GM18526 (cell line): ENCODE measurements around the gene HLA-DOB.

Source experiments
- POLR2A ChIP-seq: IDR thresholded peaks from 3 replicates; pipeline ENCODE4 v1.6.1; 2011; ENCODE audit not compliant: insufficient read length; ENCODE audit errors: extremely low read depth

The HLA-DOB gene

DNA sequence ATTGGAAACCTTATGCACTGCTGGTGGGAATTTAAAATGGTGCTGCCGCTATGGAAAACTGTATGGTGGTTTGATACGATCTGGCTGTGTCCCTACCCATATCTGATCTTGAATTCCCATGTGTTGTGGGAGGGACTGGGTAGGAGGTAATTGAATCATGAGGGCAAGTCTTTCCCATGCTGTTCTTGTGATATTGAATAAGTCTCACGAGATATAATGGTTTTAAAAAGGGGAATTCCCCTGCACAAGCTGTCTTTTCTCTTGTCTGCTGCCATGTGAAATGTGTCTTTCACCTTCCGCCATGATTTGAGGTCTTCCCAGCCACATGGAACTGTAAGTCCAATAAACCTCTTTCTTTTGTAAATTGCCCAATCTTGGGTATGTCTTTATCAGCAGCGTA, 16.9 kb upstream of the HLA-DOB start:
- no peak for TF ChIP-seq POLR2A

DNA sequence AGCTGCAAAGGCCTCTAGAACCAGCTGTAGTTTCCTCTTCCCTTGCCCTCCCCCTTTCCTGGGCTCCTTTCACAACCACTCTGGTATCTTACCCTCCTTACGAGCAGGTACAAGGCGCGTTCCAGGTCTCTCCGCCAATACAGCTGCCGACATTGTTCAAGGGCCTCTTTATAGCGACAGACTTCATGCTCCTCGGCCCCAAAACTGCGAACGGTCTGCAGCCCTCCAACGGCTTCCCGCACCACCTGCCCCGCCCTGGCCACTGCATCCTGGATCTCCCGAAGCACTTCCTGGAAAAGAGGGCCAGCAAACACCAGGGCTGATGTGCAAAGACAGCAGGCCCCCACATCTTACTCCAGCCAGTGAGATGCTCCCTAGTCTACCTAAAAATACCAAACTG, 15.7 kb upstream of the HLA-DOB start:
- TF ChIP-seq POLR2A = no peak

DNA sequence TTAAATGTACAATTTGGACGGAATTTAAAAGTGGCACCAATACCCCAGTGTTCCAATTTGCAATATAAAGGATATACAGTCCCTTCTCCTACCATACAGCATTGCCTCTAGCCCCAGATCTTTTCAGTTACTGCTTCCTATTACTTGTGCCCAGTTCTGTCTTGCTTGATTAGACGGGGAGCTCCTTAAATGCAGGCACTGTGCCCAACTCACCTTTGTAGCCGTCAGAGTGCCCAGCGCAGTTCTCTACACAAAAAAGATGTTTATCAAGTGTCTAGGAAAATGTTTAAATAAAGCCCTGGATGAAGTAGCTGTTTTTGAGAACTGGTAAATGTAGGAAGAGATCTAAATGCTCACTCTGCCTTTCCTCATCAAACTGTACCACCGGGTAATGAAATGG, 14.1 kb upstream of the HLA-DOB start:
- TF ChIP-seq POLR2A = no peak

DNA sequence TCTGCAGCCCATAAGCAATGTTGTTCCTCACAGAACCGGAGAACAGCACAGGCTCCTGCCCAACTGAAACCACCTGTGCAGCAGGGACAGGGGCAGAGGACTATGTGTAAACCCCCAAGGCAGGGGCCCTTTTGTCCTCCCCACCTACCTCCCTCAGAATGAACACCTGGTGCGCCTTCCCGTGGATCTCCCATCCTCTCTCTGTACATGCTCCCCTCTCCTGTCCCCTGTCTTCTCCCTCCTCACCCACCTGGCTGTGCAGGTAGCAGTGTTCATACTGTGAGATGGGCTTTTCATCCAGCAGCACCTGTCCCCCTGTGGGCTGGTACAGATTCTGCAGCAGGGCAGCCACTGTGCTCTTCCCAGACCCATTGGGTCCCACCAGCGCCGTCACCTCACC, 13.2 kb upstream of the HLA-DOB start:
- no peak for TF ChIP-seq POLR2A

DNA sequence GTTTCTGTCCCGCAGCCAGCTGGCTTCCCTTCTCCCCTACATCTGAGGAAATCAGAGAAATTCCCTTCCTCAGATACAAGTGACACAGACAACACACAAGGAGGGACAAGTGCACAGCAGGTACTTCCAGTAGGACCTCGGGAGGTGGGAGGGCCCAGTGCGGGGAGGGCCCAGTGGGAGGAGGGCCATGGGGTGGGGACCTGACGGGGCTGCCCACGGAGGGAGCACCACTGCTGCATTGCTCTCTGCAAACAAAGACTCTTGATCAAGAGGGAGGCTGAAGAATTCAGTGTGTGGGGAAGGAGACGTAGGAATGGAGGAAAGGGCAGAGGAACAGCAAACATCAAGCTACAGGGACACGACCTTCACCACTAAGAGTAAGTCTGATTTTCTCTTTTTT, 12.7 kb upstream of the HLA-DOB start:
- TF ChIP-seq POLR2A = no peak

DNA sequence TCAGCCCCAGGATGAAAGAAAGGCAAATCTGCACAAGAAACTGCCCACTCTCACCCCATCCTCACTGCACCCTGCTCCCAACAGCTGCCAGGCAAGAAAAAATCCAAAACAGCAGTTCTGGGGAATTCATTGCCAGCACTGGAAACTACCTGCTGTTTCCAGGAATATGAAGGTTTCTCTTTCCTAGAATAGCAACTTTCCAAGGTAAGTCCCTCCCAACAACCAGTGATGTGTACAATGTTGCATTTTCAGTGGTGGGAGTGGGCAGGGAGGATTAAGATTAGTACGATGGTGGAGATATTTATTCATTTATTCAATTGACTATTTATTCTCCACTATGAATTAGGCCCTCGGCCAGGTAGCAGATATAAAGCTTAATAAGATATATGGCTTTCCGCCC, 10.2 kb upstream of the HLA-DOB start:
- no peak for TF ChIP-seq POLR2A

DNA sequence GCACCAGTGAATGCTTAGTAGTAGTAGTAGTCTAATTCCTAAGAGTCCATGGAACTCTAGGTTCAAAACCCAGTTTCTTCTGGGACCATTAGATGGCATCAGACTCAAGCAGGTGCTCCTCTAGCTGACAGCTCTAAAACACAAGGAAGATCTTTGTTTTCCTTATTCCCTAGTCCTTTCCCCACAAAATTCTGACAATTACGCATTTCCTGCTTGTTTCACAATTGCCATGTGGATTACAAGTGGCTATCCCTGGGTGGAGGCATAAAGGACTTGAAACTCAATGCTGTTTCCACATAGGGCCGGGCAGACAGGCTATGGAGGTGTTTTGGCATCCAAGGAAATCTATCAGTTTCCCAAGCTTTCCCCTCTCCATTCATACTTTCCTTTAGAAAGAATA, 9.2 kb upstream of the HLA-DOB start:
- TF ChIP-seq POLR2A = no peak

DNA sequence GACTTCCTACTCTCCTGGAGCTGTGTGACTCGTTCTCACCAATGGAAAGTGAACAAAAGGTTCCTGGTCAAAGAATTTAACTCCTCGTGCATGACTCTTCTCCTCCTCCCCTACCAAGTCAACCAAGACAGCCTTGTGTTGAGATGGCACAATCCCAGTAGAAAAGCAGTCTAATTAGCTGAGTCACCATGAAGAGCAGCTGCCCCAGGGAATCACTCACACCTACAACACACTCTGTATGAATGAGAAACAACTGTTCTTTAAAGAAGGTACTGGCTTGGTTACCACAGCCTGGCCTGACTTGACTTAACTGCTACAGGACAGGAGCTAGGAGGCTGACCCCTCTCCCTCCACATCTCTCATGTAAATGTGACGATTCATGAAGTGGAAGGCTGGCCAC, 2.9 kb upstream of the HLA-DOB start:
- no peak for TF ChIP-seq POLR2A

DNA sequence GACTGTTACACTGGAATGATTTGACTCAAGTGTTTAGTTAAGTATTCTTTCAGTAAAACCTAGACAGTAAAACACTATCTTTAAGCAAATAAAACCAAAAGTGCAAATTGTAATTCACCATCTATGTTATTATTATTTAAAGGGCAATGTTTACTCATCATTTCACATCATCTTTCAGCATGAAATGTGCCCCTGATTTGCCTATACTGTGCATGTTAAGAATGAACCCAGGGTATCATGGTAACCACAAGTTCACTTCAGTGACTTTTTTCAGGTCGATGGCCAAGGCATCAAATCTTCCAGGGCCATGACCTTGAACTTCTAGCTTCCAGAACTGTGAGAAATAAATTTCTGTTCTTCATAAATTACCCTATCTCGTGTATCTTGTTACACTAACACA, 2.1 kb upstream of the HLA-DOB start:
- no peak for TF ChIP-seq POLR2A

DNA sequence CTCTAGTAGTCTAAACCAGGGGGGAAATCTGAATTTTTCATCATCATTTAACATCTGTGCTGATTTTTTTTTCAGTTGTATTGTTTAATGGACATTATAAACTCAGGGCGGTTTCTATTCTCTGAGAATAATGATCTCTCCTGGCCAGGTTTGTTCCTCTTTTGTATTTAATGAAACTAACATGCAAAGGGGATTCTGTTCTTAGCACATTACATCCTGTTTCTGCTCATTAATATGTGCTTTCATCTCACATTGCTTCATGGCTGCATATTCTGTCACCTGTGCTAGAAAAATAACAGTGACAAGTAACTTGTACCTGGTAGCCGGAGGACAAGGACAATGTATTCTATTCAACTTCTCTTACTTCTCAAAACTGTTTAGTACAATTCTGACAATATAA, 806 bp downstream of the HLA-DOB start:
- no peak for TF ChIP-seq POLR2A

DNA sequence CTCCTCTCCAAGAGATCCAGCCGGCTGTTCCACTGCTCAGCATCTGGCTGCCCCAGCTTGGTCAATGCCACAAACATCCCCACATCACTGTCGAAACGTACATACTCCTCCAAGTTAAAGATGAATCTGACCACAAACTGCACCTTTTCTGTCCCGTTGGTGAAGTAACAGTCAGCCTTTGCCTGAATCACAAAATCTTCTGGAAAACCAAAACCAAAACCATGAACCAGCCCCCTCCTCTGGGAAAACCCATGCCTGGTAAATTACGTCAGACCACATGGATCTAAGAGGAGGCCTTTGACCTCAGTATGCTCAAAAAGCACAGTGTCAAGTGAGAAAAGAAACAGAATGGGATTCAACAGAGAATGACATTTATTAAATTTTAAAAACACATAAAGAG, 1.7 kb downstream of the HLA-DOB start:
- no peak for TF ChIP-seq POLR2A

DNA sequence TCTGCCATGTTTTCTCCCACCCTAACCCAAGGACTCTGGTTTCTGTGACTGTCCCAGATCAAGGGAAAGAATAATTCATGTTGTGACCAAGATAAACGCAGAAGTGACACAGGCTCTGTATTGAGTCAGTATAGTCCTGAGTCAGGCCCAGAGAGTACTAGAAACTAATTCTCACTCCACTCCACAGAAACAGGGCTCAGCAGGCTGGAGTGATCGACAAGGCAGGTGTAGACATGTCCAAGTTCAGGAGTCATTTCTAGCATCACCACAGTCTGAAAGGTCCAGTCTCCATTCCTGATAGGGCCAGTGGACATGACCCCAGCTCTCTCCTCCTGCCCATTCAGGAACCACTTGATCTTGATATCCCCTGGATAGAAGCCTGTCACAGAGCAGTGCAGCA, 2.7 kb downstream of the HLA-DOB start:
- TF ChIP-seq POLR2A = no peak

DNA sequence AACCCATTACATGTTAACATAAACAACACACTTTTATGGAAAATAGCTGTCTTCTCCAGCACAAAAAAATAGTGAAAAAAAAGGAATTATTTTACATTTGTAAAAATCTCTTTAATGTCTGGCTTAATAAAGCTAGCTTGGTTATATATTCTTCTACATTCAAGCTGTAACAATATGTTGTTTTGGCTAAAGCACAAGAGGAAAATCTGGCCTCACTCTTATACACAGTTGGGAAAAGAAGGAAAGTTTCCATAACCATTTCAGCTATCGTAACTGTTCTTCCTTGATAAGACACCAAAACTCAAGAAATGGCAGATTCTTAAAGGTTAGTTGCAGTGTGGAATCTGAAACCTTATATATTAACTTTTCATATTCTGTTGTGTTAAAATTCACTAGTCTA, 7.6 kb downstream of the HLA-DOB start:
- no peak for TF ChIP-seq POLR2A

DNA sequence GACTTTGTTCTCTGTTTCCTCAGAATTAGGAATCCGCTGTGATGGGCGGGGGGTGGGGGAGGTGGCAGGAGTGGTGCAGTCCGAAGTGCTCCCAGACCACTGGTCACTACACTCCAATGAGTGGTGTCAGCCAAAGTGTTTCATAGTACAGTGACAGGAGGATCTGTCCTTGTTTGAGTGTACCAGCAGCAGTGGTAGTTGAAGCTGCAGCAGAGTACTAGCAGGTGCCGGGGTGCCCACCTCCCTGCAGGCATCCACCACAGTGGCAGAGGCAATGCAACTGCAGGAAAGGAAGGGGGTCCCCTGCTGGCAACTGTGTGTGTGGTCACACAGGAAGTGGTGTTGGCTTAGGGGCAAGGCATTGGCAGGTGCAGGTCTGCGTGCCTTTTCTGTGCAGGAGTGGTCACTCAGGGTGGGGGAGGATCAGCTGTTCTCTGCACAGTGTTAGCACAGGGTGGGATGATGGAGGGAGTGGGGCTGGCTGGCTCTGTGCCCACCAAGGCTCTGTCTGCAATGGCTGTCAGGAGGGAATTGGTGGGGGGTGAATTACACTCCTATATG, 9.7 kb downstream of the HLA-DOB start:
- TF ChIP-seq POLR2A = no peak

DNA sequence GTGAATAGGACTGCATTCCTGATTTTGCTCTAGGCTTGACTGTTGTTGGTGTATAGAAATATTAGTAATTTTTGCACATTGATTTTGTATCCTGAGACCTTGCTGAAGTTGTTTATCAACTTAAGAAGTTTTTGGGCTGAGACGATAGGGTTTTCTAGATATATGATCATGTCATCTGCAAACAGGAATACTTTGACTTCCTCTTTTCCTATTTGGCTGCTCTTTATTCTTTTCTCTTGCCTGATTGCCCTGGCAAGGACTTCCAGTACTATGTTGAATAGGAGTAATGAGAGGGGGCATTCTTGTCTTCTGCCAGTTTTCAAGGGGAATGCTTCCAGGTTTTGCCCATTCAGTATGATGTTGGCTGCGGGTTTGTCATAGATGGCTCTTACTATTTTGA, 13.4 kb downstream of the HLA-DOB start:
- TF ChIP-seq POLR2A = no peak

DNA sequence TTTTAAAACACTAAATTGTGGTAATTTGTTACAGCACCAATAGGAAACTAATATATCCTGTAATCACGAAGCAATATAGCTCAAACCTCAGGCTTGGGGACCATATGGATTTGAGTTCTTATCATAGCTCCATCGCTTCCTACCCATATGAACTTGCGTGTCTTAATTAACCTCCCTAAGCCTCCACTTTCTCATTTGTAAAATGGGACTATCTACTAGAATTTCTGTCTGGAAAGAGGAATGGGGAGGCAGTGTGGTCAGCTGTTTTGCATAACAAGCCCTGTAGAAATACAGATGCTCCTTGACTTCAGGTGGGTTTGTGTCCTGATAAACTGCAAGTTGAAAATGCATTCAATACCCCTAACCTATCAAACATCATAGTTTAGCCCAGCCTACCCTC, 17.1 kb downstream of the HLA-DOB start:
- no peak for TF ChIP-seq POLR2A

DNA sequence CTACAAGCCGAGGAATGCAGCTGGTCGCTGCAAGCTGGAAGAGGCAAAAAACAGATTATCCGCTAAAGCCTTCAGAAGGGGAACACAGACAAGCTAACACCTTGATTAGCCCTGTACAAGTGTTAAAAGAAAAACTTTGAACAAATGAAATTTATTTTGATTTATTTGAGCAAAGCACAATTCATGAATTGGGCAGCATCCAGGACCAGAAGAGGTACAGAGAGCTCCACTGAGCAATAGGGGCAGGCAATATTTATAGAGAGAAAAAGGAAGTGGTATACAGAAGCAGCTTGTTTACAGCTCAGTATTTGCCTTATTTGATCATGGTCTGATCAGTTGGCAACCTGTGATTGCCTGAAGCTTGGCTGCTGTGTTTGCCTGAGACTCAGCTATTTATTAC, 17.6 kb downstream of the HLA-DOB start:
- TF ChIP-seq POLR2A = no peak
